Measurements from ENCODE around the gene GPC3. TPM values are rescaled to one million over a fixed set of nuclear protein-coding genes. Genes with fewer than 3 reads are reported as not detected.
"Not testable (repeated sequence)": the region's sequence is repeated elsewhere in the genome, so short reads cannot be mapped to it uniquely, and the experiment has no call there.

Gene GPC3
- total RNA-seq, 2 experiments from 2014 or later: 0.43 to 0.49 TPM

DNA sequence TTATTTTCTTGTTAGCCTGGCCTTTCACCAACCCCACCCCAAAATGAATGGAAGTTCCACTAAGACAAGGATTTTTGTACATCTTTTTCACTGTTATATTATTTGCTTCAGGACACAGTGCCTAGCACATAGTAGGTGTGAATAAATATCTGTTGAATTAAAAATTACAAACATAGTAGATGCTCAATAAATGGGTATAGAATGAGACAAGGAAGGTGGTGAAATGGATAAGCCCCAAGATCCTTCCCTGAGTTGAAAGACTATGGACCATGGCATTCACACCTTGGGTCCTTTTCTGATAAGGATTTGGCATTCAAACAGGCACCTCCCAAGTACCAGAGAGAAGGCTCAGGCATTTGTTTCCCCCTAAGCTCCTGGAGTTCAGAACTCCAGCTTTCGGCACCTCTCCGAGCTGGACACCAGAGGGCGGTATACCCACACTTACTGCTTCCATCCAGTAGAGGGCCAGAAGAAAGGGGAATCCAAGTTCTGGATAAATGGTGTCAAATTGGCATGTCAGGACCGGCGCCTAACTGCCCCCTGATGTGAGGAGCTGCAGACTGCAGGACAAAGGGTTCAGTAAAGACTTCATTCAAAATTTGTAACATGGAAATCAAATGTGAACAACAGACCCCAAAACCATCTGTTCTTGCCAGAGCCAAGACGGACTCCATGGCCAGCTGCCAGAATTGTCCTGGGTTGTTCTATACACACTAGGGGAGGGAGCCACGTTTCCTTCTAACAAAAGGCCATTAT lies 193.0 kb downstream of the GPC3 start:
- Mint-ChIP-seq H3K36me3 (ENCODE audit: low read depth) (no peaks in the 10 kb centered on the region), H3K27me3 (ENCODE audit: low read depth) (no peaks in the 10 kb centered on the region), H3K9me3 (no peaks in the 10 kb centered on the region), H3K4me1 (ENCODE audit: low read depth) (peaks cover 1% of the 10 kb centered on the region), H3K4me3 (no peak overlapping the region), H3K27ac (no peak overlapping the region)
- peak; percentile 69 for DNase-seq
- intact Hi-C loops (cut with micrococcal nuclease): loop anchor here (1.0 to 2.0 kb wide), 7 partner anchors 130 to 604 kb away; no protein-coding TSS in a partner anchor
- CTCF ChIA-PET: interaction anchor here (0.6 to 2.5 kb wide), 18 partner anchors 13 to 604 kb away, joined by 3 to 22 read pairs (median 3); no protein-coding TSS in a partner anchor

DNA sequence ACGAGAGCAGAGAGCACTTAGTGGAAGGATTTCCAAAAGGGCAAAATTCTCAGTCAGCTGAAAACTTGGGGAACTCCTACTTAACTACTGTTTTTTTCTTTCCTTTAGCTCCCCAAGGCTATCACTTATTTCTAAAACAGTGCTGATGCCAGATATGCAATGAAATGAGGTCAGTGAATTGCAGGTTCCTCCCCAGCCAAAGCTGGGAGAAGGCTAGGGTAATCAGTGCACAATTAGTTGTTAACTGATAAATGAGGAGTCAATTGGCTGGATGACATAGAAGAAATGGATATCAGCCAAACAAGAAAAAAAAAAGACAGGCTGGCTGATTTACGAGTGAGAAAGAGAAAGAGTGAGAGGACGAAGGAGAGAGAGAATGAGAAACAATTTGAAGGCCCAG lies 195.6 kb downstream of the GPC3 start:
- no peaks in the 10 kb centered on the region for H3K36me3 Mint-ChIP-seq (ENCODE audit: low read depth)
- H3K4me1 Mint-ChIP-seq (ENCODE audit: low read depth): peaks cover 1% of the 10 kb centered on the region
- H3K27ac Mint-ChIP-seq: no peak overlapping the region
- no peak overlapping the region for H3K4me3 Mint-ChIP-seq
- intact Hi-C loops (cut with micrococcal nuclease): no loop called here
- no peak for DNase-seq
- no peaks in the 10 kb centered on the region for H3K9me3 Mint-ChIP-seq
- CTCF ChIA-PET: no interaction called here
- no peaks in the 10 kb centered on the region for H3K27me3 Mint-ChIP-seq (ENCODE audit: low read depth)

DNA sequence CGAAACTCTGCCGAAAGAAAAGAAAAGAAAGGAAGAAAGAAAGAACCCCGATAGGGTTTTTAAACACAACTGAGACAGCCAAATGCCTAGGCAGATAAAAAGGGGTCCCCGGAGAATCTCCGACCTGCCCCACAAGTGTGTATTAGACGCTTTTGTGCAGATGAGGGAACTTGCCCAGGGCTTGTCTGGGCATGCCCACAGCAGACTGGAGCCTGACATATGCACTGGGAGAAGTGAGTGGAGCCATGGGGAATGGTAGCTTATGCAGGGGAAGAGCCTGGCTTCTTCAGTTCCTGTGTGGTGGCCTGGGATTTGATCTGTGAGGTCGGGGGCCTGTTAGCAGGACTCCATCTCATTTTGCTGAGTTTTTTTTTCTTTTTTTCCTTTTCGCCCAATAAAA lies 199.0 kb downstream of the GPC3 start:
- H3K27me3 Mint-ChIP-seq (ENCODE audit: low read depth): no peaks in the 10 kb centered on the region
- intact Hi-C loops (cut with micrococcal nuclease): no loop called here
- peak overlapping the region; percentile 50 for H3K27ac Mint-ChIP-seq
- no peaks in the 10 kb centered on the region for H3K36me3 Mint-ChIP-seq (ENCODE audit: low read depth)
- H3K4me3 Mint-ChIP-seq: no peak overlapping the region
- CTCF ChIA-PET: interaction anchor here (0.7 kb wide), 1 partner anchor 305 kb away, joined by 6 read pairs; no protein-coding TSS in a partner anchor
- peaks cover 1% of the 10 kb centered on the region for H3K4me1 Mint-ChIP-seq (ENCODE audit: low read depth)
- no peaks in the 10 kb centered on the region for H3K9me3 Mint-ChIP-seq
- DNase-seq: no peak

DNA sequence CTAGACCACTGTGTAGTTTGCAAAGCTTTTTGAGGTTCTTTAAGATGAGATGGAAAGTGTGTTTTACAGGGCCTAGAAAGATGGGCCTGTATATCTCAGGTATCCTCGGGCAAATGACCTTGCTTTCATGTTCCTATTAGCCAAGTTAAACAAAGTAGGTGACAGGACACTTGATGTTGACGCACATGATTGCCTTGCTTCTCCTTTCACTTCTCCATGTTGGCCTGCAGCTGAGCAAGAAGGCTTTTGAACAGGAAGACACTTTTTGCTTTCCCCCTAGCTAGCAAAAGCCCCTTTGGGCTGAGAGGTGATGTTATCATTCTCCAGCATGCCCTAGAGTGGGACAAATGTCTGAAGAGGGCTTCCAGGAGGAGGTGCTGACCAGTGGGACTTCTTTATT lies 202.1 kb downstream of the GPC3 start:
- Mint-ChIP-seq H3K9me3 (no peaks in the 10 kb centered on the region), H3K36me3 (ENCODE audit: low read depth) (no peaks in the 10 kb centered on the region), H3K27me3 (ENCODE audit: low read depth) (no peaks in the 10 kb centered on the region), H3K4me3 (no peak overlapping the region), H3K4me1 (ENCODE audit: low read depth) (no peaks in the 10 kb centered on the region), H3K27ac (no peak overlapping the region)
- CTCF ChIA-PET: interaction anchor here (0.8 kb wide), 1 partner anchor 8 kb away, joined by 3 read pairs; no protein-coding TSS in a partner anchor
- intact Hi-C loops (cut with micrococcal nuclease): no loop called here
- DNase-seq: no peak

DNA sequence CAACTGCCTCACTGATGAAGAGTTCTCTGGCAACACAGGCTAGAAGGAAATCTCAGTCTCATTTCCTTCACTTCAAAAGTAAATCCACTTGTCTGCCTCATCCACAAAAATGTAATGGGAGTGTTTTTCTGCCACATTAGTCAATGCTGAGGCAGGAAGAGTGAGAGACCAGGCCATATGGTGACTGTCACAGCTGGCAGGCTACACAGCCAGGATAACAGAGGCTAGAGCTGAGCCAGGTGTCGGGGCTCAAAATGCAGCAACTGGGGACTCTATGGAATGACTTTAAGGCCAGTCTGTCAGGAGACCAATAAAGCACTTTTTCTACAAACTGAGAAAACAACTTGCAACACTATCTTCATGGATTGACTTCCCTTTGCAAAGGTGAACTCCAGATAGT lies 204.2 kb downstream of the GPC3 start:
- DNase-seq: no peak
- Mint-ChIP-seq H3K9me3 (no peaks in the 10 kb centered on the region), H3K27ac (no peak overlapping the region), H3K4me3 (no peak overlapping the region), H3K36me3 (ENCODE audit: low read depth) (no peaks in the 10 kb centered on the region), H3K27me3 (ENCODE audit: low read depth) (no peaks in the 10 kb centered on the region), H3K4me1 (ENCODE audit: low read depth) (no peaks in the 10 kb centered on the region)
- intact Hi-C loops (cut with micrococcal nuclease): no loop called here
- CTCF ChIA-PET: no interaction called here

GRCh38 chrX:133776072-133776471 lies 209.3 kb downstream of the GPC3 start:
- intact Hi-C loops (cut with micrococcal nuclease): loop anchor here (1.0 to 10.0 kb wide), 3 partner anchors 31 to 821 kb away; partner anchors contain the start of gene HS6ST2
- H3K9me3 Mint-ChIP-seq: no peaks in the 10 kb centered on the region
- no peaks in the 10 kb centered on the region for H3K27me3 Mint-ChIP-seq (ENCODE audit: low read depth)
- no peaks in the 10 kb centered on the region for H3K4me1 Mint-ChIP-seq (ENCODE audit: low read depth)
- CTCF ChIA-PET: interaction anchor here (1.4 kb wide), 1 partner anchor 85 kb away, joined by 3 read pairs; no protein-coding TSS in a partner anchor
- H3K4me3 Mint-ChIP-seq: no peak overlapping the region
- H3K27ac Mint-ChIP-seq: no peak overlapping the region
- H3K36me3 Mint-ChIP-seq (ENCODE audit: low read depth): no peaks in the 10 kb centered on the region
- DNase-seq: peak; percentile 64

DNA sequence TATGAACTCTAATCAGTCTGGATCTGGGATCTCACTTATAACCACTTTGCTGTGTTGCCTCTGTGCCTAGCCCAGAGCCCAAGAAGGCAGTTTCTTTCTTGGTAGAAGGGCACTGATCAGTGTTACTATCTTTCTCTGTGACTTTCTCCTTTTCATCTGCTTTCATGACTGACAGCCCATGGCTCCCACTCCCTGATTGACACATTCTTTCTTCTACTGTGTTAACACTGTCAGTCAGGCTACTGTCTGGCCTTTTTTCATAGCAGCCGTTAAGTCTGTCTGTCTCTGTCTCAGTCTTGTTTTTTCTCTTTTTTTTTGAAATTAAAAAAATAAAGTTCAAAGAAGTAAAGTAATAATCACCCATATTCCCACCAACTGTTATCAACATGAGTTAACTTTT lies 210.6 kb downstream of the GPC3 start:
- H3K4me1 Mint-ChIP-seq (ENCODE audit: low read depth): no peaks in the 10 kb centered on the region
- H3K27ac Mint-ChIP-seq: no peak overlapping the region
- CTCF ChIA-PET: interaction anchor here (1.3 to 1.7 kb wide), 2 partner anchors 10 to 29 kb away, joined by 3 to 8 read pairs; no protein-coding TSS in a partner anchor
- no peak overlapping the region for H3K4me3 Mint-ChIP-seq
- no peaks in the 10 kb centered on the region for H3K27me3 Mint-ChIP-seq (ENCODE audit: low read depth)
- intact Hi-C loops (cut with micrococcal nuclease): loop anchor here (10.0 kb wide), 1 partner anchor 820 kb away; the partner anchor contains the start of gene HS6ST2
- no peaks in the 10 kb centered on the region for H3K36me3 Mint-ChIP-seq (ENCODE audit: low read depth)
- DNase-seq: no peak
- H3K9me3 Mint-ChIP-seq: no peaks in the 10 kb centered on the region

DNA sequence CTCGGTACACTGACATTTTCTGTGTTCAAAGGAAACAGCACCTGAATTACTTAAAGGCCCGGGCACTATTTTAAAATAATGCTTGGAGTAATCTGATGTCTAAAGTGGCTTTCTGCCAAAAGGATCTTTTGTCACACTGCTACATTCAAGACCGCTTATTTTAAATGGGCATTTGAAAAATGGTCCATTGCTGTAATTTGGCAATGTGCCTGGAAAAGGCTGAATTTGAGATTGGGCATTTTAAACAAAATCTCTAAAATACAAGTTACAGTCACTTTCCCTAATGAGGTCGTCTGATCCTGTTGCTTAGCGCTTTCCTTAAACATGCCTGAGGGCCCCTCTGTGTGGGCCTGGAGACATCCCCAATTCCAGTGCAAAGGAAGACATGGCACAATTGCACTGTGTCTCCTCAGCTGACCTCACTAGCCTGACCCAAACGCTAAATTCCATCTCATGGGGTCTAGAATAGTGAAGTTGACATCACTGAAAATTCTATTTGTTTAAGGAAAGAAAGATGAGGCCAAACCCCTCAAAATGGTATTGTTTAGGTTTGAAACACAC lies 214.2 kb downstream of the GPC3 start:
- Mint-ChIP-seq H3K4me3 (no peak overlapping the region), H3K27ac (no peak overlapping the region), H3K36me3 (ENCODE audit: low read depth) (no peaks in the 10 kb centered on the region), H3K27me3 (ENCODE audit: low read depth) (no peaks in the 10 kb centered on the region), H3K4me1 (ENCODE audit: low read depth) (no peaks in the 10 kb centered on the region), H3K9me3 (no peaks in the 10 kb centered on the region)
- intact Hi-C loops (cut with micrococcal nuclease): loop anchor here (10.0 kb wide), 1 partner anchor 816 kb away; the partner anchor contains the start of gene HS6ST2
- DNase-seq: no peak
- CTCF ChIA-PET: no interaction called here

DNA sequence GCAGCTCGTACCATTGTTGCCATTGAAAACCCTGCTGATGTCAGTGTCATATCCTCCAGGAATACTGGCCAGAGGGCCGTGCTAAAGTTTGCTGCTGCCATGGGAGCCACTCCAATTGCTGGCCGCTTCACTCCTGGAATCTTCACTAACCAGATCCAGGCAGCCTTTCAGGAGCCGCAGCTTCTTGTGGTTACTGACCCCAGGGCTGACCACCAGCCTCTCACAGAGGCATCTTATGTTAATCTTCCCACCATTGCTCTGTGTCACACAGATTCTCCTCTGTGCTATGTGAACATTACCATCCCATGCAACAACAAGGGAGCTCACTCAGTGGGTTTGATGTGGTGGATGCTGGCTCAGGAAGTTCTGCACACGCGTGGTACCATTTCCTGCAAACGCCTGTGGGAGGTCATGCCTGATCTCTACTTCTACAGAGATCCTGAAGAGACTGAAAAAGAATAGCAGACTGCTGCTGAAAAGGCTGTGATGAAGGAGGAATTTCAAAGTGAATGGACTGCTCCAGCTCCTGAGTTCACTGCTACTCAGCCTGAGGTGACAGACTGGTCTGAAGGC lies 222.3 kb downstream of the GPC3 start:
- Mint-ChIP-seq H3K4me3 (peak overlapping the region; percentile 47), H3K27ac (peak overlapping the region; percentile 39), H3K4me1 (ENCODE audit: low read depth) (peaks cover 21% of the 10 kb centered on the region)
- H3K27me3 Mint-ChIP-seq (ENCODE audit: low read depth); CTCF ChIA-PET; H3K36me3 Mint-ChIP-seq (ENCODE audit: low read depth); intact Hi-C loops (cut with micrococcal nuclease); H3K9me3 Mint-ChIP-seq: not testable (repeated sequence)
- peak; percentile 19 for DNase-seq

- Mint-ChIP-seq H3K9me3 (no peaks in the 10 kb centered on the region), H3K4me1 (ENCODE audit: low read depth) (peaks cover 9% of the 10 kb centered on the region)
- CTCF ChIA-PET: no interaction called here
Observed at GRCh38 chrX:133754657-133755056, 230.7 kb downstream of the GPC3 start.

GRCh38 chrX:133749951-133750350 lies 235.4 kb downstream of the GPC3 start:
- intact Hi-C loops (cut with micrococcal nuclease): loop anchor here (5.0 kb wide), 3 partner anchors 172 to 1772 kb away; partner anchors contain the start of genes INTS6L and MBNL3
- H3K27me3 Mint-ChIP-seq (ENCODE audit: low read depth): no peaks in the 10 kb centered on the region
- DNase-seq: no peak
- no peaks in the 10 kb centered on the region for H3K36me3 Mint-ChIP-seq (ENCODE audit: low read depth)
- no peak overlapping the region for H3K4me3 Mint-ChIP-seq
- no peak overlapping the region for H3K27ac Mint-ChIP-seq
- peaks cover 48% of the 10 kb centered on the region for H3K4me1 Mint-ChIP-seq (ENCODE audit: low read depth)
- CTCF ChIA-PET: interaction anchor here (0.6 kb wide), 1 partner anchor 864 kb away, joined by 3 read pairs; no protein-coding TSS in a partner anchor
- H3K9me3 Mint-ChIP-seq: no peaks in the 10 kb centered on the region

More at GRCh38 chrX:133754657-133755056, 230.7 kb downstream of the GPC3 start:
- intact Hi-C loops (cut with micrococcal nuclease): loop anchor here (5.0 kb wide), 1 partner anchor 1768 kb away; the partner anchor contains the start of gene INTS6L
- no peak overlapping the region for H3K4me3 Mint-ChIP-seq
- DNase-seq: no peak
- H3K27me3 Mint-ChIP-seq (ENCODE audit: low read depth): no peaks in the 10 kb centered on the region
- H3K27ac Mint-ChIP-seq: no peak overlapping the region
- H3K36me3 Mint-ChIP-seq (ENCODE audit: low read depth): no peaks in the 10 kb centered on the region

DNA sequence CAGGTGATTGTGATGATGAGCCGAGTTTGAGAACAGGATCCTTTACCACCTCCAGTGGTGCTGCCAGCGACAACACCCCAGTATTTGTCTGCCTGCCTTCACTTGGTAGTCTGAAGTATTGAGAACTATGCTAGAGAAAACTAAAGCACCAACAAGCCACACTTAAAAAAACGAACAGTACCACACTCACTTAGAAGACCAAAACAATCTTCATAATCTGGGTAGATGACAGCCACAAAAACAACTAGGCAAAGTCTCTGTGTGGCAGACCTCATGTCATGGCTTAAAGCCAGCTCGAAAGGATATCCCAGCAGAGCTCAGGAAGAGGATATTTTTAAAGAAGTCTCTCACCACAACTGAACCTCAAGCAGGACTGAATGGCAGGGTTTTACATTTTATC lies 236.0 kb downstream of the GPC3 start:
- H3K27me3 Mint-ChIP-seq (ENCODE audit: low read depth): no peaks in the 10 kb centered on the region
- peak overlapping the region; percentile 73 for H3K27ac Mint-ChIP-seq
- intact Hi-C loops (cut with micrococcal nuclease): loop anchor here (5.0 kb wide), 2 partner anchors 173 to 1262 kb away; partner anchors contain the start of gene MBNL3
- no peaks in the 10 kb centered on the region for H3K9me3 Mint-ChIP-seq
- peak overlapping the region; percentile 44 for H3K4me3 Mint-ChIP-seq
- H3K4me1 Mint-ChIP-seq (ENCODE audit: low read depth): peaks cover 49% of the 10 kb centered on the region
- H3K36me3 Mint-ChIP-seq (ENCODE audit: low read depth): no peaks in the 10 kb centered on the region
- CTCF ChIA-PET: no interaction called here
- peak; percentile 10 for DNase-seq
